Bronchus fibroblast of lung (primary cell): Measurements from ENCODE around the gene B3GNT8. TPM values are rescaled to one million over a fixed set of nuclear protein-coding genes. Genes with fewer than 3 reads are reported as not detected.

Source experiments
- total RNA-seq: library from RNA; depleted of rRNA; stranded (reverse); fragments of >200 nt; gene quantifications from 2 replicates; pipeline ENCODE4 v1.2.3, GENCODE V29; 2015

Gene B3GNT8
- total RNA-seq = 2.1 and 3.5 TPM in 2 replicates

GRCh38 chr19:41426952-41427646, at the start of gene B3GNT8:
Gene B3GNT8 (minus strand): TSS chr19:41427374. CDS start chr19:41426778, 596 bp downstream.

GRCh38 chr19:41442473-41443355, 15.5 kb upstream of the B3GNT8 start, which contains the start of gene ERICH4:
Gene ERICH4 (plus strand): TSS chr19:41443156. CDS start chr19:41443170, 14 bp downstream.

GRCh38 chr19:41439441-41440222, 12.5 kb upstream of the B3GNT8 start, which contains the start of gene DMAC2:
Gene DMAC2 (minus strand): TSS chr19:41439912. CDS start chr19:41439899, 13 bp downstream.

GRCh38 chr19:41397086-41398049, 29.8 kb downstream of the B3GNT8 start, which contains the start of the genes BCKDHA and EXOSC5:
Gene BCKDHA (plus strand): TSS chr19:41397818. CDS start chr19:41397828, 10 bp downstream.
Gene EXOSC5 (minus strand): TSS chr19:41397359. CDS start chr19:41397328, 31 bp downstream.

GRCh38 chr19:41376241-41376997, 50.8 kb downstream of the B3GNT8 start, which contains the start of gene TMEM91:
Gene TMEM91 (plus strand): TSS chr19:41376533. CDS start chr19:41378310, 1,777 bp downstream.

Other genes with a start within 250 kb of the B3GNT8 start
- gene CYP2S1, start 234.2 kb downstream of the B3GNT8 start, total RNA-seq = 1.3 and 4.5 TPM in 2 replicates
- 379 and 401 TPM in 2 replicates for gene AXL, start 208.2 kb downstream of the B3GNT8 start, total RNA-seq
- gene HNRNPUL1, start 163.0 kb downstream of the B3GNT8 start, total RNA-seq = 131 and 136 TPM in 2 replicates
- 10.0 and 10.6 TPM in 2 replicates for gene CCDC97, start 117.2 kb downstream of the B3GNT8 start, total RNA-seq
- gene TGFB1, start 73.5 kb downstream of the B3GNT8 start, total RNA-seq = 7.1 and 7.7 TPM in 2 replicates
- 6.2 and 12.6 TPM in 2 replicates for gene B9D2, start 63.2 kb downstream of the B3GNT8 start, total RNA-seq
- gene TMEM91, start 50.8 kb downstream of the B3GNT8 start, total RNA-seq = 3.0 and 5.1 TPM in 2 replicates
- 34.8 and 34.9 TPM in 2 replicates for gene EXOSC5, start 30.0 kb downstream of the B3GNT8 start, total RNA-seq
- 30.3 and 39.1 TPM in 2 replicates for gene BCKDHA, start 29.6 kb downstream of the B3GNT8 start, total RNA-seq
- gene DMAC2, start 12.5 kb upstream of the B3GNT8 start, total RNA-seq = 56.0 and 57.2 TPM in 2 replicates
- not detected in 2 replicates for gene ERICH4, start 15.8 kb upstream of the B3GNT8 start, total RNA-seq
- gene CEACAM21, start 148.8 kb upstream of the B3GNT8 start, total RNA-seq = not detected in 2 replicates
- not detected in 2 replicates for gene CEACAM4, start 199.7 kb upstream of the B3GNT8 start, total RNA-seq